ENCODE measurements around the gene RNF151.

RNF151 gene

DNA sequence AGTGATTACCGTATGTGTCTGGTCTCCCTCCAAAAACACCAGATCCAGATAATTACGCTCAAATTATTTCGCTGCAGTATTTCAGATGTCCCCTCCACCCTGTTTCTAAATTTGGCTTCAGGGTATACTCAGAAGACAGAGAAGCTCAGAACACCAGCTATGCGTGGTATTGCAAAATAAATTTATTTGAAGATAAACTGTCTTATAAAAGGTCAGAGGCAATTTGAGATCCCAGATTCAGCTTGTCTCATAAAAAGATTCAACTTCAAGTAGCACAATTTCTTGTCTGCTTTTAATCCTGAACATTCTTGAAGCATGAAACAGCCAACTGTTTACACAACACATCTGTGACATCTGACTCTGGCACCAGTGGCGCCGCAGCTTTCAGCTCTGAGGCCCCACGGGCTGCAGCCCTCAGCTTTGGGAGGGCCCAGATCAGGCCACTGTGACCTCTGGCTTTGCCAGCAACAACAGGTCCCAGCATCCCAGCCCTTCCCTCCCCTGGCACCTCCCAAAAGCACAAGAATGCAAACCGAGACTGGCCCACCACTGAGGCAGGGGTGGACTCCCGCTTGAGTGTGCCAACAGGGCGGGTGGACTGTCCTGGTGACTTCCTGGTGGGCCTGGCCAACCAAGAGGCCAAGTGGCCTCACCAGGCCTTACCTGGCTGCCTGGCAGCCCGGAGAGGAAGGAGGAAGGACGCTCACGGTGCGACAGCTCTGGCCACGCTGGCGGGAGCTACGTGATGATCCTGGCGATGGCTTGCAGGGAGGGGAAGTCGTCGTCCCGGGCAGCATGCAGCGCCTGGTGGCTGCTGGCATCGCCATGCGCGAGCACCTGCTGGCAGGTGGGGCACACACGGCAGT, 31.1 kb downstream of the RNF151 start:
- H3K27ac ChIP-seq, result no peak overlapping the region
- TF ChIP-seq, protein P1, sequence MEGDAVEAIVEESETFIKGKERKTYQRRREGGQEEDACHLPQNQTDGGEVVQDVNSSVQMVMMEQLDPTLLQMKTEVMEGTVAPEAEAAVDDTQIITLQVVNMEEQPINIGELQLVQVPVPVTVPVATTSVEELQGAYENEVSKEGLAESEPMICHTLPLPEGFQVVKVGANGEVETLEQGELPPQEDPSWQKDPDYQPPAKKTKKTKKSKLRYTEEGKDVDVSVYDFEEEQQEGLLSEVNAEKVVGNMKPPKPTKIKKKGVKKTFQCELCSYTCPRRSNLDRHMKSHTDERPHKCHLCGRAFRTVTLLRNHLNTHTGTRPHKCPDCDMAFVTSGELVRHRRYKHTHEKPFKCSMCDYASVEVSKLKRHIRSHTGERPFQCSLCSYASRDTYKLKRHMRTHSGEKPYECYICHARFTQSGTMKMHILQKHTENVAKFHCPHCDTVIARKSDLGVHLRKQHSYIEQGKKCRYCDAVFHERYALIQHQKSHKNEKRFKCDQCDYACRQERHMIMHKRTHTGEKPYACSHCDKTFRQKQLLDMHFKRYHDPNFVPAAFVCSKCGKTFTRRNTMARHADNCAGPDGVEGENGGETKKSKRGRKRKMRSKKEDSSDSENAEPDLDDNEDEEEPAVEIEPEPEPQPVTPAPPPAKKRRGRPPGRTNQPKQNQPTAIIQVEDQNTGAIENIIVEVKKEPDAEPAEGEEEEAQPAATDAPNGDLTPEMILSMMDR (conservative IDR thresholded peaks at IDR 0.05), result no peak
- TF ChIP-seq ZFX (IDR thresholded peaks at IDR 0.05), result no peak

DNA sequence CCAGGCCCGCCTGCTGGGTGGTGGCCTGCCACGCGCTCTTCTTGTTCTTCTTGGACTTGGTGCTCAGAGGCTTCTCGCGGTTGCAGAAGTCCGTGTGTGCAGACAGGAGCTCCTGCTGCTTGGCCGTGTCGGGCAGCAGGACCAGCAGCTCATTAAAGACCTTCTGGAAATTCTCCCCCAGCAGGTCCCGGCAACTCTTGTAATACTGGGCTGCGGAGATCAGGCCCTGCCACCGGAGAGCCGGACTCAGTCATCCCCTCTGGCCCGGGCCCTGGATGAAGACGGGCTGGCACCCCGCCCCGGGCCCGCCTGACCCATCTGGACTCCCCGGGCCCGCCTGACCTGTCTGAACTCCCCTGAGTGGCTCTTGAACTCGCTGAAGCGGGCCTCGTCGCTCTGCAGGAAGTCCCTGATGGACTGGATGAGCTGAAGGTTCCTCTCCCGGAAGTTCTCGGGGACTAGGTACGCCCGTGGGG, 31.7 kb downstream of the RNF151 start:
- H3K27ac ChIP-seq, result no peak overlapping the region
- TF ChIP-seq, protein P1 (conservative IDR thresholded peaks at IDR 0.05), result no peak
- TF ChIP-seq ZFX (IDR thresholded peaks at IDR 0.05), result no peak

DNA sequence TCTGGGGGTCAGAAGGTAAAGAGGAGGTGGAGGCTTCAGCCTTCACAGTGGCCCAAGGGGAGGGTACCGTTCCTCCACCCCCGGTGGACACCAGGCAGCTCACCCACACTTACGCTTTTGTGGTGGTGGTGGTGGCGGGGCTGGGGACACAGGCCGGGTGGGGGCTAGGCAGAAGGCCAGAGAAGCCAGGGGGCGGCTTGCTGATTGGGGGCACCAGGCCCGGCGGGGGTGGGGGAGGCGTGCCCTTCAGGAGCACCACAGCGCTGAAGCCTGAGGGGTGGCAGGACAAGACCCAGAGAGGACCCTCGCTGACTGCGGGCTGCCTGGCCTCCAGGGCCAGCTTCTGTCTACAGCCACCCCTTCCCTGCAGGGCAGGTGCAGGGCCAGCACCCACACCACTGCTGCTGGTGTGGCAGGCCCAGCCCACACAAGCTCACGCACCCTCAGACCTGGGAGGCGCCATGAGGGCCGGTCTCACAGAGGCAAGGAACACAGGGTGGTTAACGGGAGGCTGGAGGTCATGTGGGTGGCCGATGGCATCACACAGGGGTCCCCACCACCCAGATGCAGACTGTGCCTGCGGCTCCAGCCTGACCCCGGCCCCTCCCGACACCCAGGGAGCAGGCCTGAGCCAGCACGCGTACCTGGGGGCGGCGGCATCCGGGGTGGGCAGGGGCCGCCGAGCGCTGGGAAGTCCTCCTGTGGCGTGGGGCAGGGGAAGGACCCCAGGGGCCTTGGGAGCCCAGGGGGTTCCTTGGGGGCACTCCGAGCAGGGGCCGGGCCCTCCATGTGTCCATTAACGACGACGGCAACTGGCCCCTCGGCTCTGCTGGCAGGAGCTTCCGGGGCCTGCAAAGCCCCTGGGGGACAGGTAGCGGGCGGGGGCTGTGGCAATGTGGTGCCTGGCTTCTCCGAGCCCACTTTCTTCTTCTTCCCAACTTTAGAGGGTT, 32.5 kb downstream of the RNF151 start:
- no peak overlapping the region for H3K27ac ChIP-seq
- no peak for TF ChIP-seq ZFX (IDR thresholded peaks at IDR 0.05)

DNA sequence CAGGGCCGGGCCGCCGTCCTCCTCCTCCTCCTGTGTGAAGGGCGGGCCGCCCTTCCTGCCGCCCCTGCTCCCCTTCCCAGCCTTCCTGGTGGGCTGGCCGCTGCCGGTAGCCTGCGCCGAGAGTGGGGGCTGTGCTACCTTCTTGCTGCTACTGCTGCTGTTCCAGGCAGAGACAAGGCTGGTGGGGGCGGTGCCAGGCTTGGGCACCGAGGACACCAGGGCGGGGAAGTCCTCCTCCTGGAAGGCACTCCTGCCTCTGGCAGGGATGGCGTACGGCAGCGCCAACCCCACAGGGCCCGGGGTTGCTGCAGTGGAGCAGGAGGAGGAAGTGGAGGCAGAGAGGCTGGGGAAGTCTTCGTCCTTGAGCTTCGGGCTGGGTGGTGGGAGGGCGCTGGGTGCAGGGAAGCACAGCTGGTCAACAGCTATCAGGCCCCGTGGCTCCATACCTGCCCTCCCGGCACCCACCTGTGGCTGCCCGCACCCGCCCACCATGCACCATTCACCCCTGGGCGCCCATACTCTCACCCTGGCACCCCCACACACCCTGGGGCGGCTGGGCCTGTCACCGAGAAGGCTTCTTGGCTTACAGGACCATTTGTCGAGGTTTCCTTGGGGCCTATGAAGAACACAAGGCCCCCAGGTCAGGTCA, 33.3 kb downstream of the RNF151 start:
- H3K27ac ChIP-seq, result no peak overlapping the region
- no peak for TF ChIP-seq ZFX (IDR thresholded peaks at IDR 0.05)
- TF ChIP-seq, protein P1 (conservative IDR thresholded peaks at IDR 0.05), result no peak

DNA sequence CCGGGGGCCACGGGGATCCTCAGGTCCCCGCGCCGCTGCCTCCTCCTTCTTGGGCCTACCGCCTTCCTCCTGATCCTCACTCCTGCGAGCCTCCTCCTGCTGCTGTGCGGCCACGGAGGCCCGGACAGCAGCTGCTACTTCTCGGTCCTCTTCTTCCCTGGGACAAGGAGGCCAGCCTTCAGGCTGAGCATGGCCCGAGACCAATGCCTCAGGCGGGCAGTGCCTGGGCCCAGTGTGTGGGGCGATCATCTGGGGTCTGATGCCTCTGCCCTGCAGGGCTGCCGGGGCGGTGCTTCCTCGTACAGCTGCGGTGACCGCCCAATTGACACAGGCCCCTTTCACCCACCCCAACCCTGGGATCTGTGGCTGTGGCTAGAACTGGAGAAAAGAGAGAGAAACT, 34.4 kb downstream of the RNF151 start:
- no peak overlapping the region for H3K27ac ChIP-seq

DNA sequence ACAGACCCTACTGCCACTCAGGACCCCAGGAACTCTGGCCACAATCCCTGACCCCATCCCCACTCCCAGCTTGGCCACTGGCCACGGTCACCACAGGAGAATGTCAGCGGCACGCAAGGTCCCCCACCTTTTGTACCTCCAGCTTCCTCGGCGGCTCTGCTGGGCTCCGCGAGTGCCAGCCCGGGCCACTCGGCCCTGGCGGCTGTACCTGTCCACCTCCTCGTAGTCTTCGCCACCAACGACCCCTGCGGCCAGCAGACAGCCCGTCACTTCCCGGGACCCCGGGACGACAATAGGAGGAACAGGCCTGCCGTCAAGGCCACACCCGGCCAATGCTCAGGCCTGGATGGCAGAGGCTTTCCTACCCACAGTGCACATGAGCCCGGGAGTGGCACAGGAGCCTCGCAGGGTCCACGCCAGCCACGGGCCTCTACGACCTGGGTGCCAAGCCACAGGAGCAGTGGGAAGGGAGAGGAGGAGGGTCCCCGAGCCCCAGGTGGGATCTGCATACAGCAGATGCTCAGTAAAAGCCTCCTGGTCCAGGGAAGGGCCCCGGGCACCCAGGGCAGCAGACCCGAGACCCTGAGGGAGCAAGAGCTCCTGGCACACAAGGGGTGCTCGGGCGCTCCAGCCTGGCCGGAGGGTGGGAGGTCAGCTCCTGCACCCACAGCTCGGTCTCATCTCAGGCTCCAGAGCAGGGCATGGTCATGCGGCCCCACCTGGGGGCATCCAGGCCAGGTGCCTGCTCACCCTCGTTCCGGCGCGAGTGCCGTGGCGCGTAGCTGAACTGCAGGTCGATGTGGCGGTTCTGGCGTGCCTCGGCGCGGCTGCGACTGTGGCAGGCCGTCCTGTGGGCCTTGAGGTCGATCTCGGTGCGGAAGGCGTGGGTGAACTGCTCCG, 35.0 kb downstream of the RNF151 start:
- no peak for TF ChIP-seq ZFX (IDR thresholded peaks at IDR 0.05)
- TF ChIP-seq, protein P1 (conservative IDR thresholded peaks at IDR 0.05), result no peak

More for the DNA sequence above, 34.4 kb downstream of the RNF151 start:
- no peak for TF ChIP-seq ZFX (IDR thresholded peaks at IDR 0.05)
- TF ChIP-seq, protein P1 (conservative IDR thresholded peaks at IDR 0.05), result no peak

More for the DNA sequence above, 35.0 kb downstream of the RNF151 start:
- no peak overlapping the region for H3K27ac ChIP-seq
